Suprapubic skin (tissue), 4 donors: ENCODE results near the gene CACNG4. TPM values are rescaled to one million over a fixed set of nuclear protein-coding genes. Genes with fewer than 3 reads are reported as not detected.

Experiments used
- DNase-seq, 2 donors: peaks; one replicate each; pipeline ENCODE4 v3.0.0-alpha.2; 2019; ENCODE audit warnings: low spot score in 2 of 2
- H3K27ac ChIP-seq: fragments of 200-600 bp; sonication (generic); one replicate; pipeline ENCODE4 v1.5.1; 2019
- H3K27me3 ChIP-seq: fragments of 200-600 bp; sonication (generic); one replicate; pipeline ENCODE4 v1.5.1; 2019
- H3K36me3 ChIP-seq: fragments of 200-600 bp; sonication (generic); one replicate; pipeline ENCODE4 v1.5.1; 2019
- H3K4me1 ChIP-seq: fragments of 200-600 bp; sonication (generic); one replicate; pipeline ENCODE4 v1.5.1; 2019
- H3K4me3 ChIP-seq: fragments of 200-600 bp; sonication (generic); one replicate; pipeline ENCODE4 v1.5.1; 2019; ENCODE audit warnings: mild to moderate bottlenecking
- H3K9me3 ChIP-seq: fragments of 200-600 bp; sonication (generic); one replicate; pipeline ENCODE4 v1.5.1; 2019
- CTCF ChIP-seq, 2 donors: fragments of 200-600 bp in 1 of 2; fragments of 450-650 bp in 1 of 2; sonication (generic) in 1 of 2; IDR thresholded peaks; one replicate each; pipeline ENCODE4 v1.5.1; 2016 to 2019; ENCODE audit warnings: antibody characterized with exemption in 2 of 2, mild to moderate bottlenecking in 1 of 2, moderate library complexity in 1 of 2
- EP300 ChIP-seq: sonication (generic); formaldehyde crosslinking; IDR thresholded peaks from one replicate; pipeline ENCODE4 v1.6.1; 2017; ENCODE audit warnings: antibody characterized with exemption
- POLR2A ChIP-seq, 2 donors: fragments of 450-650 bp; IDR thresholded peaks; one replicate each; pipeline ENCODE4 v1.6.1; 2017; ENCODE audit warnings: antibody characterized with exemption in 2 of 2, mild to moderate bottlenecking in 2 of 2, moderate library complexity in 2 of 2
- POLR2AphosphoS5 ChIP-seq, 3 donors: sonication (generic); formaldehyde crosslinking; IDR thresholded peaks; one replicate each; pipeline ENCODE4 v1.6.1; 2017; ENCODE audit warnings: antibody characterized with exemption in 3 of 3
- WGBS: methylation state at CpG from one replicate; pipeline ENCODE4 v1.1.5; 2018; 5-methylcytosine and 5-hydroxymethylcytosine counted together
- total RNA-seq, 4 donors: library from RNA; depleted of rRNA; stranded (reverse); fragments of >200 nt; gene quantifications; one replicate each; pipeline ENCODE4 v1.1.0, GENCODE V29; 2016

Gene CACNG4
- total RNA-seq, 4 donors from 2014 or later: 0.49 to 0.68 (median 0.51) TPM; not detected in 1

DNA sequence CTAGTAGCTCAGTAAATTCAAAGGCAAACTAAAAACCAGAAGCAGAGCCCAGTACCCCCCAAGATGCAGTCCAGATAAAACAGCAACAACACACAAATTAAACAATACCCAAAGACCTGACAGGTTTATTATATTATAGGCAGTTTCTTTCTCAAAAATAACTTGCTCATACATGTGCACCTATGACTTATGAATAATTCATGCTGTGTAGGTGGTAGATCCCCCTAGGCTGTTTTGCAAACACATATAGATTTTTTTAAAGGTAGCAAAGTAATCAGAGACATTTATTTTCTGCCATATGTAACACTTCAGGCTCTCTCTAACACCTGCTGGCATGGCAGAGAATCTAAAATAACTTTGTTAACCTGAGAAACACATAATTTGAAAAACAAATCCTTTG is 107.1 kb downstream of the CACNG4 start:
- no peak overlapping the region for H3K27ac ChIP-seq
- TF ChIP-seq EP300 (no peak), POLR2A (IDR thresholded peaks at IDR 0.05) (no peak), POLR2AphosphoS5 (IDR thresholded peaks at IDR 0.05) (no peak), CTCF (IDR thresholded peaks at IDR 0.05) (no peak)
- peaks cover 5% of the 10 kb centered on the region for H3K36me3 ChIP-seq
- DNase-seq: no peak
- no peaks in the 10 kb centered on the region for H3K9me3 ChIP-seq
- no peak overlapping the region for H3K4me3 ChIP-seq
- H3K4me1 ChIP-seq: no peaks in the 10 kb centered on the region
- no peaks in the 10 kb centered on the region for H3K27me3 ChIP-seq

GRCh38 chr17:67072885-67073284 is 108.4 kb downstream of the CACNG4 start:
- Histone ChIP-seq H3K27me3 (no peaks in the 10 kb centered on the region), H3K9me3 (no peaks in the 10 kb centered on the region), H3K4me3 (no peak overlapping the region), H3K27ac (no peak overlapping the region), H3K4me1 (no peaks in the 10 kb centered on the region), H3K36me3 (peaks cover 5% of the 10 kb centered on the region)
- TF ChIP-seq POLR2A (IDR thresholded peaks at IDR 0.05) (no peak), EP300 (no peak), POLR2AphosphoS5 (IDR thresholded peaks at IDR 0.05) (no peak), CTCF (IDR thresholded peaks at IDR 0.05) (no peak)
- 75% methylated on average over 3 of the region's 3 CpGs for WGBS
- DNase-seq: no peak

DNA sequence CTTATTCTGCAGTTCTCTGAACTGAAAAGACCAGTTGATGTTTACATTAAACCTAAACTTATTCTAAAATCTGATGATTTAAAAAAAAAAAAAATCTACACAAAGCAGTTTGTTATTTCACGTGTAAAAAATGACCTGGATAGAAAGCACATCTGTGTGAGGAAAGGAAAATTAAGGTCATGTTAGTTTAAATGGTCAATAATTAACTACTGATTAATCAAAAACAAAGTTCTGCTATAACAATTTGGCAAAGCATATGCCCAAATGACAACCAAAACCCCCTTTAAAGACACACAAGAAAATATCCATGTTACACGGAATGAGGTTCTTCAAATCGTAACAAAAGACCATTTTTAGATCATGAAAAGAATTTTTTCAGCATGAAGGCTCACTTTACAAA is 110.3 kb downstream of the CACNG4 start:
- TF ChIP-seq POLR2A (IDR thresholded peaks at IDR 0.05) (no peak), POLR2AphosphoS5 (IDR thresholded peaks at IDR 0.05) (no peak), CTCF (IDR thresholded peaks at IDR 0.05) (no peak), EP300 (no peak)
- no peaks in the 10 kb centered on the region for H3K27me3 ChIP-seq
- H3K27ac ChIP-seq: no peak overlapping the region
- H3K9me3 ChIP-seq: no peaks in the 10 kb centered on the region
- H3K36me3 ChIP-seq: peaks cover 12% of the 10 kb centered on the region
- no peaks in the 10 kb centered on the region for H3K4me1 ChIP-seq
- 84% methylated on average over 3 of the region's 3 CpGs for whole genome bisulfite sequencing
- H3K4me3 ChIP-seq: no peak overlapping the region
- DNase-seq: no peak

DNA sequence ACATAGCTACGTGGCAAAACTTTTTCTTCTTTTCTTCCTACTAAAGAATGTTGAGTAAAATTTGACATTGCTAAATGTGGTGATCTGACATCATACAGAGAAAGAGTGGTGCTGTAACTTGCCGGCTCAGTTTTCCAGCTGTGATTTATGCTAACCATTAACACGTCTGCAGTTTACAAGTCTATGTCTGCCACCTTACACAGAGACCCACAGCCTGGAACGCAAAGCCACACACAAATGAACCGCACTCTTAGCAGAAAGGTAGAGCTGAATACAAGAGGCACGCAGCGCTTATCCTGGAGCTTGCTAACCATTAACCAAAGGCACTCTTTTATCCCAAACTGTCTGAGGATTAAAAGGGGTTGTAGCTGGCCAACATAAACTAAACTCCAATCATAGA is 111.8 kb downstream of the CACNG4 start:
- 79% methylated on average over 7 of the region's 7 CpGs for WGBS
- H3K4me3 ChIP-seq: no peak overlapping the region
- no peaks in the 10 kb centered on the region for H3K4me1 ChIP-seq
- no peak overlapping the region for H3K27ac ChIP-seq
- no peak for DNase-seq
- H3K9me3 ChIP-seq: no peaks in the 10 kb centered on the region
- TF ChIP-seq POLR2A (IDR thresholded peaks at IDR 0.05) (no peak), EP300 (no peak), POLR2AphosphoS5 (IDR thresholded peaks at IDR 0.05) (no peak), CTCF (IDR thresholded peaks at IDR 0.05) (no peak)
- peaks cover 14% of the 10 kb centered on the region for H3K36me3 ChIP-seq
- H3K27me3 ChIP-seq: no peaks in the 10 kb centered on the region

DNA sequence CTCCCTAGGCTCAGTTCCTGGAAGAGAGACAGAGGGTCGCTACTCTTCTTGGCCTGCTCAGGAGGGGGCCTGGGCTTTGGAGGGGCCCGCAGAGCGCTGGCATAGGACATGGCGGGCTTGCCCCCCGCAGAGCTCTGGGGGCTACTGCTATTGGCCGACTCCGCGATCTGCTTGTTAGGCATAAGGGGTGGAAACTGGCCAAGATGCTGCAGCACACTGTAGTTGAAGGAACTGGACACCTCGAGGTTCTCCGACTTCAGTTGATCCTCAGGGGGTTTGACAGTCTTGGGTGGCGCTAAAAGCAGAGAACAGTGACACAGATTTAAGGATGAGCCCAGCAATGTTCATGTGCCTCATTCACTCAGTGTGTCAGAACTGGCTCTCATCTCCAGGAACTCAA is 113.8 kb downstream of the CACNG4 start:
- Histone ChIP-seq H3K4me3 (no peak overlapping the region), H3K36me3 (peaks cover 22% of the 10 kb centered on the region), H3K27me3 (no peaks in the 10 kb centered on the region), H3K27ac (no peak overlapping the region), H3K4me1 (no peaks in the 10 kb centered on the region), H3K9me3 (no peaks in the 10 kb centered on the region)
- TF ChIP-seq EP300: no peak
- no peak for TF ChIP-seq POLR2A (IDR thresholded peaks at IDR 0.05)
- no peak for TF ChIP-seq POLR2AphosphoS5 (IDR thresholded peaks at IDR 0.05)
- TF ChIP-seq CTCF (IDR thresholded peaks at IDR 0.05): no peak
- DNase-seq: no peak
- WGBS: 91% methylated on average over 11 of the region's 11 CpGs
